GM12864 (cell line): ENCODE data around the gene CEBPZOS.

Experiments used
- DNase-seq: peaks from one replicate; pipeline ENCODE4 v3.0.0-alpha.2; 2011; ENCODE audit warnings: low read depth
- H3K4me3 ChIP-seq: 2 replicates; pipeline ENCODE4 v1.5.1; 2011; ENCODE audit warnings: mild to moderate bottlenecking, low read depth, low read length, control low read depth
- TF ChIP-seq, protein P1 (sequence below): IDR thresholded peaks from 2 replicates; pipeline ENCODE4 v1.5.1; 2011; ENCODE audit warnings: low read depth, mild to moderate bottlenecking, moderate library complexity, low read length, control low read depth, inconsistent platforms; ENCODE audit errors: missing control alignments

Gene CEBPZOS

DNA sequence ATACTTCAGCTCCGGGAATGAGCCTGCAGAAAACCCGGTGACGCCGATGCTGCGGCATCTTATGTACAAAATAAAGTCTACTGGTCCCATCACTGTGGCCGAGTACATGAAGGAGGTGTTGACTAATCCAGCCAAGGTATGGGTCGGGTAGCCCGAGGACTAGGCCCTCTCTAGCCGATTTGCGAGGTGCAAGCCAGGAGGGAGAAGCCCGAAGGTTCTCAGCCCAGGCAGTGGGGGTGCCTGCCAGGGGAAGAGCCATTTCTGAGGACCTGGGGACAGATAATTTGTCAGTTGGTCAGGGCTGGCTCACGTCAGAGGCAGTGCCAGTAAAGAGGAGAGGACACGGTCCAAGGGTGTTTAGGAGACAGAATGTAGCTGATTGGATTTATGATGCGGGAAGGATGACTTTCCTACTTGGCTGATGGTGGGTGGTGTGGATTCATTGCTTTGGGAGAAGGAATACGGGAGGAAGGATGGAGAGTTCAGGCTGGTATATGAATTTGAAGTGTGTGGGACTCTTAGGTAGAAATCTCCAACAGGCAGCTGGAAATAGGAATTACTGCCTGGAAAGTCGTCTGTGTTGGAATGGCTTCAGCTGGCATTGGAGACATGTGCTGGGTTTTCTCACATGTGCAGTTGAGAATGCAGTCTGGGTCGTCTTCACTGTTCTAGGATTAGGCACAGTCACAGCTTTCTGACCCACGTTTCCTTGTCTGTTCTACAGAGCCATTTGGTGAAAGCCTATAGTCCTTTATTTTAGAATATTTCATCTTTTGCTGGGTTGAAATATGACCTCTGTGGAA is 36.0 kb downstream of the CEBPZOS start:
- peak overlapping the region; percentile 98 for H3K4me3 ChIP-seq
- TF ChIP-seq, protein P1, sequence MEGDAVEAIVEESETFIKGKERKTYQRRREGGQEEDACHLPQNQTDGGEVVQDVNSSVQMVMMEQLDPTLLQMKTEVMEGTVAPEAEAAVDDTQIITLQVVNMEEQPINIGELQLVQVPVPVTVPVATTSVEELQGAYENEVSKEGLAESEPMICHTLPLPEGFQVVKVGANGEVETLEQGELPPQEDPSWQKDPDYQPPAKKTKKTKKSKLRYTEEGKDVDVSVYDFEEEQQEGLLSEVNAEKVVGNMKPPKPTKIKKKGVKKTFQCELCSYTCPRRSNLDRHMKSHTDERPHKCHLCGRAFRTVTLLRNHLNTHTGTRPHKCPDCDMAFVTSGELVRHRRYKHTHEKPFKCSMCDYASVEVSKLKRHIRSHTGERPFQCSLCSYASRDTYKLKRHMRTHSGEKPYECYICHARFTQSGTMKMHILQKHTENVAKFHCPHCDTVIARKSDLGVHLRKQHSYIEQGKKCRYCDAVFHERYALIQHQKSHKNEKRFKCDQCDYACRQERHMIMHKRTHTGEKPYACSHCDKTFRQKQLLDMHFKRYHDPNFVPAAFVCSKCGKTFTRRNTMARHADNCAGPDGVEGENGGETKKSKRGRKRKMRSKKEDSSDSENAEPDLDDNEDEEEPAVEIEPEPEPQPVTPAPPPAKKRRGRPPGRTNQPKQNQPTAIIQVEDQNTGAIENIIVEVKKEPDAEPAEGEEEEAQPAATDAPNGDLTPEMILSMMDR = no peak
- DNase-seq = no peak

DNA sequence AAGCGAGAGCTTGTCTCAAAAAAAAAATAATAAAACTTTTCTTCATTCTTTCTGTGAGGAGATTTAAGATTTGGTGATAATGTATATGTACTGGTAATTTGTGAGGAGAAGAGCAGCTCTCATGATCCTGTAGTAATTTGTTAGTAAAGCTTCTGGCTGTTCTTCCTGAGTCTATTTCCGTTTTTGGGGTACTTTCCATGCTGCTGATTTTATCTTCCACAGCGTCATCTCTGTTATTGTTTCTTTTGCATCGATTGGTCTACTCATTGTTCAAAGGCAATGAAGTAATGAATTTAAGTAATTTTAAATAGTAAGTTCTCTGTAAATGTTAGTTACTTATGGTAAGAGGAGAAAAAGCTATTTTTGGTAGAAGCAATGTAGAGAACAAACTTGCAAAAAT is 47.1 kb downstream of the CEBPZOS start:
- DNase-seq = no peak
- TF ChIP-seq, protein P1 = no peak
- no peak overlapping the region for H3K4me3 ChIP-seq

DNA sequence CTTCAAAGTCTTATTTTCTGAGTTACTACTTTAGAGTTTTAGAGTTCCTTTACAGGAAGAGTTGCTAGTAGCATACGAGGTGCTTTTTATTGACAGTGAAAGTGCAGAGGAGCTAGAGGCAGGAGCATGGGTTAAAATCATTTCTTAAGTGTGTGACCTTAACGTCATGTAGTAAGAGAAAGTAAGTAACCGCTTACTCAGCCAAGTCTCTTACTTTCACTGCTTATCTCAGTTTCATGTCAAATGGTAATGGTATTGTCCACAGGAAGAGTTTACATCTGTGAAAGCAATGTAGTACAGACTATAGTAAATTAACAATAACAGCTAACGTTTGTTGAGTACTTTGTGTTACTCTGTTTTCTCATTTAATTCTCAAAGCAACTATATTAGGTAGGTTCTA is 47.7 kb downstream of the CEBPZOS start:
- DNase-seq = peak; percentile 39
- TF ChIP-seq, protein P1 = no peak
- H3K4me3 ChIP-seq = no peak overlapping the region

DNA sequence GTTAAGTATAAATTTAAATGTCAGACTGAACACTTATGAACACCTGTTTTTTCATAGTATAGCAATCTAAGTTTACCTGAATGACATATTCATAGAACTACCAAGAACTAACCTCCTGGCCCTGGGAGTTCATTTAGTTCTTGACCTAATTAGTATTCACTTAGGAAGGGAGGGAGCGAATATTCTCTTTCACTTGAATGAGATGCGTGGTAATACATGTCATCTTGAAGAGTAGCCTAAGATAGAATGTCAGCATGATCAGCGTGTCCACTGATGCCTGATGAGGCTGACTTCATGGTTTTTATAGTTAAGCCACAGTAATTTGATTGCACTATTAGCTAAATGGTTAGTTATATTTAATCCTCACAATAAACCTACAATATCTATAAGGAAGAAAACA is 48.5 kb downstream of the CEBPZOS start:
- TF ChIP-seq, protein P1 = no peak
- DNase-seq = no peak
- H3K4me3 ChIP-seq = no peak overlapping the region

DNA sequence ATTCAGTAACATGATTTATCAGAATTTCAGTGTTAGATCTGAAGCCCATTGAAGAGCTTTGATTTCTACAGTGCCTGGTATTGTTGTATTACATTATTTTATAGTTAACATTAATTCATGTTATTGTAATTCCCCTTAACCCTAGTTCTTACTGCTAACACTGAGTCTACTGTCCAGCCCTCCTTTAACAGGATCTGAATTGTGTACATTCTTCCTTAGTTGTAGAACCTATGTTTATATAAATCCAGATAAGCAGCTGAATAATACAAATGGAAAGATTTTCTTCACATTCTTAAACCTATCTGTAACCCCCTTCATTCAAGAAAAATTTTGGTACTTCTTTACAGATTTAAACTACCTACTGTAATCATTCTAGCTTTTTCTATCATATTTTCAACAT is 49.9 kb downstream of the CEBPZOS start:
- DNase-seq = no peak
- TF ChIP-seq, protein P1 = no peak
- no peak overlapping the region for H3K4me3 ChIP-seq

DNA sequence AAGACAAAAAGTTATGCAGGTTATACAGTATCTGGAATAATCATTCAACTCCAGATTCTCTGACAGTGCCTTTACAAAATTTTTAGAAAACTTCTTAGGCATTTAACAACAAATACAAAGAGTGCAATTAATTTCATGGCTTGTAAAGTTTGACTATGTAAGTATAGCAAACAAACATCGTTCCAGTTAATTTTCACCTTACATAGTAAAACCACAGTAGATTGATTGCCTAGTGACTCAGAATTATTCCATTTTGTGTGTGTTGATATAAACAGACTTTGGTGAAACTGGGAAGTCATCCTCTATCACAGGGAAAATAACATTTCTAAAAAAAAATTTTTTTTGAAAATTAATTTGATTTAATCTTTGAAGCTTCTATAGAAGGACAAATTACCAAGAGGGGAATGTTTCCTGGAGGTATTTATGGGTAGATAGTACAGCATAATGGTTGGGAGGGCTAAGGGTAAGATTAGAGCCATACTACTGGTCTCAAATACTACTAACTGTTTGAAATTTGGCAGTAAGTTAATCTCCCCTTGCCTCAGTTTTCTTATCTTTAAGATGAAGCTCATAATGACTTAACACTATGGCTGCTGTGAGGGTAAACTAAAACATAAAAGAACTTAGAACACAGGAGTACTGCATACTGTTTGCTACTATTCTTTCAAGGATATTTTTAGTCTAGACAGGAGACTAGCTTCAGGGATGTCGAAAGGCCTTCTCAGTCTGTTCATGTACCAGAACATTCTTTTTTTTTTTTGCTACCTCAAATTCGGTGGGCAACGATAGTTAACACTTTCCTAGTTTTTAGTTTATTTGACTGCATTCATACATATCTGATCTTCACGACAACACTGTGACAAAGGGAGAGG is 54.8 kb downstream of the CEBPZOS start:
- H3K4me3 ChIP-seq = no peak overlapping the region
- DNase-seq = no peak
- TF ChIP-seq, protein P1 = no peak
